GM12878 (cell line): ENCODE results near the gene SNX30. TPM values are rescaled to one million over a fixed set of nuclear protein-coding genes. Genes with fewer than 3 reads are reported as not detected.
A peak's percentile ranks its signal among the peaks of the same experiment; 100 is the strongest.

Source experiments
- ATAC-seq: fragments of 200-7000 bp; cut with Tn5 transposase; 3 replicates; pipeline ENCODE4 v1.9.1; 2020; ENCODE audit warnings: mild to moderate bottlenecking, moderate library complexity
- BruUV-seq: library from RNA; stranded (reverse); fragments of 400-500 nt; replicated peaks from 2 replicates; lab custom pipeline; 2021; lab: Mats Ljungman, UMichigan
- CTCF ChIA-PET: fragments of 300-600 bp; sonication (Branson Sonifier 250); formaldehyde crosslinking; extraction: SDS; loops from one replicate; lab custom pipeline; 2021; ENCODE audit warnings: inconsistent platforms; lab: Yijun Ruan, JAX
- POLR2A ChIA-PET: fragments of 350-600 bp; formaldehyde crosslinking; extraction: SDS; loops from one replicate; lab custom pipeline; 2021; ENCODE audit warnings: inconsistent platforms; lab: Charles Lee
- RAD21 ChIA-PET: fragments of 300-600 bp; sonication (Branson Sonifier 250); formaldehyde crosslinking; loops from one replicate; lab custom pipeline; 2023; ENCODE audit warnings: antibody characterized with exemption; ENCODE audit not compliant: unreplicated experiment; lab: Charles Lee
- SMC1A ChIA-PET: fragments of 300-600 bp; sonication (Branson Sonifier 250); formaldehyde crosslinking; loops from one replicate; lab custom pipeline; 2023; ENCODE audit not compliant: unreplicated experiment, uncharacterized antibody; lab: Charles Lee
- DNase-seq: peaks from one replicate; pipeline ENCODE4 v3.0.0-alpha.2; 2011; ENCODE audit warnings: low read depth, low spot score
- FAIRE-seq: peaks from 3 replicates; lab custom pipeline; 2011; peaks lifted over from hg19 to GRCh38; lab: Jason Lieb, UNC
- H2AFZ ChIP-seq: 2 replicates; pipeline ENCODE4 v1.6.0; 2011; ENCODE audit warnings: low read depth, low read length, control low read depth; ENCODE audit not compliant: control insufficient read depth
- H3K27ac ChIP-seq: 2 replicates; pipeline ENCODE4 v1.5.1; 2011; ENCODE audit warnings: control low read depth; ENCODE audit not compliant: control insufficient read depth, insufficient read depth
- H3K27me3 ChIP-seq, 2 experiments: replicated peaks in 1 of 2; 2 replicates each; pipeline versions ENCODE4 v1.6.0 to v1.6.1; 2011; ENCODE audit warnings: low read length in 1 of 2; ENCODE audit not compliant: control insufficient read depth in 2 of 2, insufficient read depth in 2 of 2
- H3K36me3 ChIP-seq, 2 experiments: 2 replicates each; pipeline ENCODE4 v1.5.1; 2011; ENCODE audit warnings: low read length in 1 of 2; ENCODE audit not compliant: control insufficient read depth in 2 of 2, insufficient read depth in 2 of 2
- H3K4me1 ChIP-seq: 2 replicates; pipeline ENCODE4 v1.6.1; 2011; ENCODE audit warnings: mild to moderate bottlenecking, low read length, moderate library complexity, mixed read lengths; ENCODE audit not compliant: control insufficient read depth, insufficient read depth
- H3K4me2 ChIP-seq: 2 replicates; pipeline ENCODE4 v1.6.0; 2011; ENCODE audit warnings: control low read depth; ENCODE audit not compliant: control insufficient read depth, insufficient read depth
- H3K4me3 ChIP-seq: fragments of 200-600 bp; sonication (generic); 2 replicates; pipeline ENCODE4 v1.5.1; 2016
- H3K79me2 ChIP-seq: 2 replicates; pipeline ENCODE4 v1.6.0; 2011; ENCODE audit warnings: low read length; ENCODE audit not compliant: control insufficient read depth, insufficient read depth
- H3K9ac ChIP-seq: 2 replicates; pipeline ENCODE4 v1.8.0; 2011; ENCODE audit warnings: low read length, control low read depth, mixed read lengths; ENCODE audit not compliant: control insufficient read depth, insufficient read depth
- H3K9me3 ChIP-seq: replicated peaks from 3 replicates; pipeline ENCODE4 v1.5.1; 2011; ENCODE audit warnings: mild to moderate bottlenecking, low read length; ENCODE audit not compliant: control insufficient read depth, insufficient read depth
- H4K20me1 ChIP-seq: 2 replicates; pipeline ENCODE4 v1.6.0; 2011; ENCODE audit not compliant: control insufficient read depth, insufficient read depth
- BMI1 ChIP-seq: fragments of 450-650 bp; IDR thresholded peaks from 2 replicates; pipeline ENCODE4 v1.6.1; 2016; ENCODE audit warnings: mild to moderate bottlenecking, moderate library complexity, borderline replicate concordance
- EZH2 ChIP-seq: IDR thresholded peaks from 2 replicates; pipeline ENCODE4 v1.6.1; 2012; ENCODE audit warnings: low read depth, mild to moderate bottlenecking, control low read depth, inconsistent platforms, low read length, borderline replicate concordance; ENCODE audit not compliant: control insufficient read depth
- HDAC2 ChIP-seq: fragments of 200-600 bp; sonication (generic); IDR thresholded peaks from 2 replicates; pipeline ENCODE4 v1.6.1; 2017
- IKZF2 ChIP-seq, 2 experiments: fragments of 450-650 bp; IDR thresholded peaks; 2 replicates each; pipeline ENCODE4 v1.6.1; 2017; ENCODE audit warnings: mild to moderate bottlenecking in 2 of 2, moderate library complexity in 2 of 2
- IRF3 ChIP-seq: fragments of 450-650 bp; IDR thresholded peaks from 2 replicates; pipeline ENCODE4 v1.6.1; 2014; ENCODE audit warnings: mild to moderate bottlenecking
- LARP7 ChIP-seq: fragments of 450-650 bp; IDR thresholded peaks from 2 replicates; pipeline ENCODE4 v1.6.1; 2017; ENCODE audit warnings: mild to moderate bottlenecking
- MEF2A ChIP-seq: IDR thresholded peaks from 2 replicates; pipeline ENCODE4 v1.6.1; 2011; ENCODE audit warnings: low read depth, mild to moderate bottlenecking, low read length, moderate library complexity; ENCODE audit not compliant: insufficient read depth
- MTA3 ChIP-seq: IDR thresholded peaks from 2 replicates; pipeline ENCODE4 v1.6.1; 2012; ENCODE audit warnings: low read length, inconsistent platforms, borderline replicate concordance
- MYB ChIP-seq: fragments of 150-350 bp; IDR thresholded peaks from 2 replicates; pipeline ENCODE4 v1.6.1; 2014; ENCODE audit warnings: mild to moderate bottlenecking, low read depth, low read length, borderline replicate concordance
- PKNOX1 ChIP-seq: fragments of 450-650 bp; IDR thresholded peaks from 2 replicates; pipeline ENCODE4 v1.6.1; 2016; ENCODE audit warnings: mild to moderate bottlenecking
- RAD51 ChIP-seq: fragments of 450-650 bp; IDR thresholded peaks from 2 replicates; pipeline ENCODE4 v1.6.1; 2016; ENCODE audit warnings: moderate library complexity, mild to moderate bottlenecking, inconsistent platforms
- RB1 ChIP-seq: fragments of 450-650 bp; formaldehyde crosslinking; IDR thresholded peaks from 2 replicates; pipeline ENCODE4 v1.6.1; 2017; ENCODE audit warnings: mild to moderate bottlenecking, borderline replicate concordance
- RUNX3 ChIP-seq: IDR thresholded peaks from 2 replicates; pipeline ENCODE4 v1.6.1; 2012; ENCODE audit warnings: low read length, inconsistent platforms
- STAT3 ChIP-seq: IDR thresholded peaks from 2 replicates; pipeline ENCODE4 v1.6.1; 2011; ENCODE audit warnings: low read depth, low read length, improper control_type of control experiment
- TCF12 ChIP-seq: IDR thresholded peaks from 2 replicates; pipeline ENCODE4 v1.6.1; 2011; ENCODE audit warnings: low read depth, mild to moderate bottlenecking, low read length
- ZNF384 ChIP-seq: IDR thresholded peaks from 2 replicates; pipeline ENCODE4 v1.6.1; 2012; ENCODE audit warnings: low read depth, mild to moderate bottlenecking, low read length, improper control_type of control experiment, borderline replicate concordance
- WGBS: methylation state at CpG from one replicate; pipeline ENCODE4 v1.1.6; 2016; ENCODE audit warnings: low lambda C conversion rate; ENCODE audit not compliant: insufficient replicate concordance, insufficient coverage; ENCODE audit errors: missing lambda C conversion rate; 5-methylcytosine and 5-hydroxymethylcytosine counted together
- in situ Hi-C: fragments of 300-500 bp; cut with MboI; formaldehyde crosslinking; loops from 9 replicates; pipeline ENCODE4 v1.14.3; 2018; ENCODE audit warnings: mixed read lengths
- intact Hi-C: fragments of 100-400 bp; cut with micrococcal nuclease; formaldehyde crosslinking; loops from one replicate; pipeline ENCODE4 v1.14.2; 2022; ENCODE audit not compliant: unreplicated experiment
- polyA plus RNA-seq, 11 experiments: library from polyadenylated mRNA; depleted of rRNA in 4 of 11; unstranded in 6 of 11; stranded (reverse) in 5 of 11; fragments of >200 nt; fragmentation: Nextera tagmentation in 4 of 11; fragmentation: Illumina TruSeq in 1 of 11; extraction: Ambion mirVana in 4 of 11; extraction: Trizol in 1 of 11; gene quantifications; 1 replicate in 1 of 11; 2 replicates in 10 of 11; pipeline versions ENCODE4 v1.2.1 to v1.2.3, GENCODE V29; 2011 to 2016; ENCODE audit warnings: inconsistent platforms in 2 of 11, missing spikeins in 2 of 11, low read depth in 1 of 11
- total RNA-seq, 4 experiments: library from RNA; depleted of rRNA in 3 of 4; stranded (reverse); fragments of >200 nt in 3 of 4; fragmentation: Illumina TruSeq in 1 of 4; extraction: Trizol in 1 of 4; gene quantifications; 2 replicates each; pipeline versions ENCODE4 v1.2.1 to v1.2.3, GENCODE V29; 2013 to 2021

Gene SNX30
- total and polyA plus RNA-seq, 10 of the 15 experiments (the other 5 are each of a cell fraction or from before 2014, with no cell fraction given): 0.53 to 4.0 (median 1.5) TPM

- POLR2A ChIA-PET: no interaction called here
- H3K79me2 ChIP-seq: no peaks in the 10 kb centered on the region
- H3K27me3 ChIP-seq: no peaks in the 10 kb centered on the region
- WGBS: 20% methylated on average over 3 of the region's 3 CpGs
- no peak overlapping the region for H3K4me3 ChIP-seq
- no peak for FAIRE-seq
- no peaks in the 10 kb centered on the region for H4K20me1 ChIP-seq
- RAD21 ChIA-PET: no interaction called here
- no peak for ATAC-seq
- DNase-seq: no peak
- in situ Hi-C loops (no loop called here), intact Hi-C loops (no loop called here)
- H2AFZ ChIP-seq: no peak overlapping the region
- H3K9ac ChIP-seq: no peak overlapping the region
- peaks cover 2% of the 10 kb centered on the region; the same call in 2 of the 3 replicates for H3K9me3 ChIP-seq
- SMC1A ChIA-PET: no interaction called here
- TF ChIP-seq RUNX3: peak; percentile 29; the same call in 1 of the 2 replicates
- no peak for TF ChIP-seq MTA3
- H3K4me2 ChIP-seq: no peak overlapping the region; the same call in 1 of the 2 replicates
- no peaks in the 10 kb centered on the region for H3K36me3 ChIP-seq
- CTCF ChIA-PET: interaction anchor here (0.6 kb wide), 1 partner anchor 1069 kb away, joined by 3 read pairs; no protein-coding TSS in a partner anchor
- no TSS peak for BruUV-seq
- H3K4me1 ChIP-seq: peaks cover 7% of the 10 kb centered on the region
- no peak overlapping the region for H3K27ac ChIP-seq
Measured at GRCh38 chr9:112743216-112743836, 7.2 kb upstream of the SNX30 start.

GRCh38 chr9:112744177-112744576 is 6.4 kb upstream of the SNX30 start:
- FAIRE-seq: no peak
- Histone ChIP-seq H3K9ac (no peak overlapping the region), H3K36me3 (no peaks in the 10 kb centered on the region), H4K20me1 (no peaks in the 10 kb centered on the region), H3K9me3 (peaks cover 2% of the 10 kb centered on the region; the same call in 2 of the 3 replicates), H3K4me2 (no peak overlapping the region), H2AFZ (no peak overlapping the region), H3K4me1 (peaks cover 7% of the 10 kb centered on the region), H3K79me2 (no peaks in the 10 kb centered on the region), H3K27me3 (no peaks in the 10 kb centered on the region), H3K27ac (no peak overlapping the region), H3K4me3 (no peak overlapping the region)
- ChIA-PET CTCF (no interaction called here), RAD21 (no interaction called here), POLR2A (no interaction called here), SMC1A (no interaction called here)
- in situ Hi-C loops: no loop called here
- DNase-seq: no peak
- 68% methylated on average over 4 of the region's 4 CpGs for WGBS
- intact Hi-C loops: no loop called here
- BruUV-seq: no TSS peak
- ATAC-seq: no peak
- TF ChIP-seq RB1: no peak
- no peak for TF ChIP-seq BMI1
- TF ChIP-seq LARP7: no peak
- no peak for TF ChIP-seq IKZF2 (IDR thresholded peaks at IDR 0.05)
- TF ChIP-seq HDAC2: no peak
- no peak for TF ChIP-seq TCF12
- no peak for TF ChIP-seq MYB
- TF ChIP-seq STAT3: no peak
- TF ChIP-seq MTA3: no peak
- no peak for TF ChIP-seq EZH2
- TF ChIP-seq PKNOX1: no peak
- TF ChIP-seq ZNF384: no peak
- no peak for TF ChIP-seq MEF2A
- TF ChIP-seq IRF3: no peak
- TF ChIP-seq RAD51: no peak
- TF ChIP-seq, all 136 proteins: peak for 0
